Measurements from ENCODE around the gene NRIP2. TPM values are rescaled to one million over a fixed set of nuclear protein-coding genes. Genes with fewer than 3 reads are reported as not detected.

NRIP2 gene
- total and polyA plus RNA-seq, 10 of the 15 experiments (the other 5 are each of a cell fraction or from before 2014, with no cell fraction given): 0.04 to 0.83 (median 0.42) TPM; not detected in 7

- in situ Hi-C loops (cut with MboI): no loop called here
- RAD21 ChIA-PET (ENCODE audit: unreplicated experiment): interaction anchor here (1.5 kb wide), 1 partner anchor 188 kb away, joined by 6 read pairs; no protein-coding TSS in a partner anchor
- WGBS (ENCODE audit: insufficient coverage, insufficient replicate concordance, low lambda C conversion rate, missing lambda C conversion rate): 47% methylated on average over 11 of the region's 11 CpGs
- Histone ChIP-seq H3K27me3 (replicated peaks in 1 of 2; ENCODE audit: control insufficient read depth in 2 of 2, insufficient read depth in 2 of 2, low read length in 1 of 2) (no peaks in the 10 kb centered on the region), H3K9me3 (replicated peaks; ENCODE audit: control insufficient read depth, insufficient read depth, low read length) (no peaks in the 10 kb centered on the region), H2AFZ (ENCODE audit: control insufficient read depth, low read depth, low read length) (no peak overlapping the region), H3K27ac (ENCODE audit: control insufficient read depth, insufficient read depth) (no peak overlapping the region), H3K4me1 (ENCODE audit: control insufficient read depth, insufficient read depth, low read length) (no peaks in the 10 kb centered on the region), H3K36me3 (ENCODE audit: control insufficient read depth in 2 of 2, insufficient read depth in 2 of 2, low read length in 1 of 2) (peaks cover 2 to 6% of the 10 kb centered on the region in 2 experiments; a peak in 3 of 4 replicates), H3K79me2 (ENCODE audit: control insufficient read depth, insufficient read depth, low read length) (no peaks in the 10 kb centered on the region), H3K9ac (ENCODE audit: control insufficient read depth, insufficient read depth, low read length) (no peak overlapping the region), H3K4me3 (no peak overlapping the region), H3K4me2 (ENCODE audit: control insufficient read depth, insufficient read depth) (no peak overlapping the region), H4K20me1 (ENCODE audit: control insufficient read depth, insufficient read depth) (no peaks in the 10 kb centered on the region)
- no TSS peak for BruUV-seq (replicated peaks)
- TF ChIP-seq SKIL (IDR thresholded peaks at IDR 0.05; ENCODE audit: low read depth, poor library complexity, severe bottlenecking): no peak
- TF ChIP-seq SMC3 (IDR thresholded peaks at IDR 0.05; ENCODE audit: borderline replicate concordance, low read length): peak; percentile 61
- TF ChIP-seq STAT3 (IDR thresholded peaks at IDR 0.05; ENCODE audit: low read depth, low read length): no peak
- TF ChIP-seq CBFB (IDR thresholded peaks at IDR 0.05; ENCODE audit: low read depth): no peak
- no peak for TF ChIP-seq RELA (IDR thresholded peaks at IDR 0.05; ENCODE audit: borderline replicate concordance, partially characterized antibody)
- TF ChIP-seq NFYA (IDR thresholded peaks at IDR 0.05; ENCODE audit: borderline replicate concordance, low read depth, low read length): no peak
- TF ChIP-seq RB1 (IDR thresholded peaks at IDR 0.05; ENCODE audit: borderline replicate concordance): no peak
- TF ChIP-seq CTCF (IDR thresholded peaks at IDR 0.05 in 2 of 3, conservative IDR thresholded peaks at IDR 0.05 in 1 of 3; ENCODE audit: control insufficient read depth in 2 of 3, extremely low read depth in 1 of 3, insufficient read depth in 1 of 3, low read depth in 3 of 3, low read length in 3 of 3): peak; percentile 54 to 85 (median 68)
- peak; percentile 43 for TF ChIP-seq RAD21 (IDR thresholded peaks at IDR 0.05; ENCODE audit: insufficient read depth, low read depth, low read length)
- no peak for TF ChIP-seq CREM (IDR thresholded peaks at IDR 0.05; ENCODE audit: low read depth)
- TF ChIP-seq CREB1 (IDR thresholded peaks at IDR 0.05; ENCODE audit: low read depth): no peak
- CTCF ChIA-PET: interaction anchor here (1.0 to 3.0 kb wide), 7 partner anchors 16 to 184 kb away, joined by 3 to 24 read pairs (median 5); no protein-coding TSS in a partner anchor
- no peak for FAIRE-seq
- intact Hi-C loops (cut with micrococcal nuclease; ENCODE audit: unreplicated experiment): loop anchor here (1.0 kb wide), 1 partner anchor 91 kb away; no protein-coding TSS in a partner anchor
- DNase-seq (ENCODE audit: low read depth, low spot score): no peak
- POLR2A ChIA-PET: no interaction called here
- peak; percentile 90 for ATAC-seq
- SMC1A ChIA-PET (ENCODE audit: uncharacterized antibody, unreplicated experiment): interaction anchor here (1.3 kb wide), 1 partner anchor 91 kb away, joined by 6 read pairs; no protein-coding TSS in a partner anchor
Measured at GRCh38 chr12:2853626-2854025, 18.8 kb upstream of the NRIP2 start.
